ENCODE data around the gene CUEDC2.
"Not testable (repeated sequence)": the region's sequence is repeated elsewhere in the genome, so short reads cannot be mapped to it uniquely, and the experiment has no call there.

Gene CUEDC2

DNA sequence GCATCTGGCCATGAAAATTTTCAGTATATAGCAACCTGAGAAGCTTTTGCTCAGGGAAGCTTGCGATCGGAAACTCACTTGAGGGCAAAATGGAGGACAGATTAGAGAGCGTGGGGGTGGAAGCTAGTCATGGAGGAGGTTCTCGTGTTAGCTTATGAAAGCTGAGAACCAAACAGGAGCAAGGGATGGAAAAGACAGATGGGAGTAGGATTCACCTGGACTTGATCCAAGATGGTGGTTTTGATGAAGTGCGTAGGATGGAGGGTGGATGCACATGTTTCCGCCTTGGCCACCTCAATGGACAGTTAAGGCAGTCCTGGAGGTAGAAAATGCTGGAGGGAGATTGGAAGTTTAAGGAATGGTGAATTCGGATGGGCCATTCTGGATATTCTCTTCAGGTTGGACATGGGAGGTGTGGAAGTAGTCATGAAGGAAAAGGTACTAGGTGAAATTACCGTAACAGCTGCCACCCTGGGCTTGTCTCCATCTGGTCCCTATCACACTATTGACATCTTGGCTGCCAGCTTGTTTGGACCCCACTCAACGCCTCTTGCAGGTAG, 25.3 kb upstream of the CUEDC2 start:
- in situ Hi-C loops (cut with HindIII; ENCODE audit: low pct_ligation_motif_present, low pct_unique_long_range_greater_than_20kb, low sequenced_read_pairs): no loop called here
- DNase-seq: no peak

DNA sequence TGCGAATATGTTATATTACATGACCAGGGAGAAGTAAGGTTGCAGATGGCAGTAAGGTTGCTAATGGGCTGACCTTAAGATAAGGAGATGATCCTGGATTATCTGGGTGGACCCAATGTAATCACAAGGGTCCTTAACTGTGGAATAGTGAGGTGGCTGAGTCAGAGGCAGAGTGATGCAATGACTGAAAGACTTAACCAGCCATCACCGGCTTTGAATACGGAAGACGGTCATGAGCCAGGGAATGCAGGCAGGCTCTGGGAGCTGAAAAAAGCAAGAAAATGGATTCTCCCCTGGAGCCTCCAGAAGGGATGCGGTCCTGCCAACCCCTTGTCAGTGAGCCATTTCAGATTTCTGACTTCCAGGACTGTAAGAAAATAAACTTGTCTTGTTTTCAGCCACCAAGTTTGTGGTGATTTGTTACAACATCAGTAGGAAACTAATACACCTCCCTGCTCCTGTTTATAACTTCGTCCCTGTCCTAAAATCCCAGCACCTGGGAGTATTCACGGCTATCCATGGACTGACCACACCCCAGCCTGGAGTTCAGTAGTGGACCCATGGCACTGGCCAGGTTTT, 23.6 kb upstream of the CUEDC2 start:
- in situ Hi-C loops (cut with HindIII; ENCODE audit: low pct_ligation_motif_present, low pct_unique_long_range_greater_than_20kb, low sequenced_read_pairs): no loop called here
- peak; percentile 83 for DNase-seq

DNA sequence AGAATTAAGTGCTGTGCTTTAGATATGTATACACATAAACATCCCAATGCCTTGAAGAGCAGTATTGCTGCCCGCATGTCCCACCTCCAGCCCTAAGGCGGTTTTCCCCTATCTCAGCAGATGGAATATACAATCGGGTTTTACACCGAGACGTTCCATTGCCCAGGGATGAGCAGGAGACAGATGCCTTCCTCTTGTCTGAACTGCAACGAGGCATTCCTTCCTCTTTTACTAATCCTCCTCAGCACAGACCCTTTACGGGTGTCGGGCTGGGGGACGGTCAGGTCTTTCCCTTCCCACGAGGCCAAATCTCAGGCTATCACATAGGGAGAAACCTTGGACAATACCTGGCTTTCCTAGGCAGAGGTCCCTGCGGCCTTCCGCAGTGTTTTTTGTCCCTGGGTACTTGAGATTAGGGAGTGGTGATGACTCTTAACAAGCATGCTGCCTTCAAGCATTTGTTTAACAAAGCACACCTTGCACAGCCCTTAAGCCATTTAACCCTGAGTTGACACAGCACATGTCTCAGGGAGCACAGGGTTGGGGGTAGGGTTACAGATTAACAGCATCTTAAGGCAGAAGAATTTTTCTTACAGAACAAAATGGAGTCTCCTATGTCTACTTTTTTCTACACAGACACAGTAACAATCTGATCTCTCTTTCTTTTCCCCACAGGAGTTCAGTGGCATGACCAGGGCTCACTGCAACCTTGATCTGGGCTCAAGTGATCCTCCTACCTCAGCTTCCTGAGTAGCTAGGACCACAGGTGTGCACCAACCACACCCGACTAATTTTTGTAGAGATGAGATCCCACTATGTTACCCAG, 22.5 kb upstream of the CUEDC2 start:
- DNase-seq; in situ Hi-C loops (cut with HindIII; ENCODE audit: low pct_ligation_motif_present, low pct_unique_long_range_greater_than_20kb, low sequenced_read_pairs): not testable (repeated sequence)

GRCh38 chr10:102453502-102453901, 21.1 kb upstream of the CUEDC2 start:
- in situ Hi-C loops (cut with HindIII; ENCODE audit: low pct_ligation_motif_present, low pct_unique_long_range_greater_than_20kb, low sequenced_read_pairs): no loop called here
- peak; percentile 54 for DNase-seq

DNA sequence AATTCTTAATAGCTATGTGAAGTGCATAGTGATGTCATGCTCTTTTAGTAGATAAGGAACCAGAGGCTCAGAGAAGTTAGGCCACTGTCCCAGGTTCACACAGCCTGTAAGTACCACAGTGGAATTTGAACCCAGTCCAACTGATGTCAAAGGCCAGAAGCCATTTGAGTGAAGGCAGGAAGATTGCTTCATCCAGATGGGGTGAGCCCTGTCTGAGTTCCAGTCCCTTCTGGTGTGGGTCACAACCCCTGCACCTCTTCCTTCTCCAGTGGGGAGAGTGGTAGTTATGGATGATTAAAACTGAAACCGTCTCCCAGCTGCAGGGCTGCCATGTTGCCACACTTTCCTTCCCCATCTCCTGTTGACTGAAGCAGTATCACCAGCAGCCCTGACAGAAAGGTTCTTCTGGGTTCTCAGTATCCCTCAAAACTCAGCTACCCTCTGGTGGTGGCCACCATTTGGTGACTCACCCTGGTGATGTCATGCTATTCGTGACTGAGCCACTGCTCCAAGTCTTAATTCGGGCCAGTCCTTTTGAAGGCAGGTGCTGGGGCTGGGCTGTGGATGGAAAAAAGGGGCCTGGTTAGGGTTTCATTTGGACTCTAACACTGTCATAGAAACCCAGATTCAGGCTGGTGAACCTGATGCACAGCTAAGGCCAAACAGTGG, 20.4 kb upstream of the CUEDC2 start:
- in situ Hi-C loops (cut with HindIII; ENCODE audit: low pct_ligation_motif_present, low pct_unique_long_range_greater_than_20kb, low sequenced_read_pairs): no loop called here
- DNase-seq: peak; percentile 88

GRCh38 chr10:102451105-102451969, 19.0 kb upstream of the CUEDC2 start, which contains the start of gene C10orf95:
TSS of gene C10orf95 (minus strand) at chr10:102451543. CDS start at chr10:102451093, 450 bp downstream.
- peak; percentile 22 for DNase-seq
- in situ Hi-C loops (cut with HindIII; ENCODE audit: low pct_ligation_motif_present, low pct_unique_long_range_greater_than_20kb, low sequenced_read_pairs): no loop called here

DNA sequence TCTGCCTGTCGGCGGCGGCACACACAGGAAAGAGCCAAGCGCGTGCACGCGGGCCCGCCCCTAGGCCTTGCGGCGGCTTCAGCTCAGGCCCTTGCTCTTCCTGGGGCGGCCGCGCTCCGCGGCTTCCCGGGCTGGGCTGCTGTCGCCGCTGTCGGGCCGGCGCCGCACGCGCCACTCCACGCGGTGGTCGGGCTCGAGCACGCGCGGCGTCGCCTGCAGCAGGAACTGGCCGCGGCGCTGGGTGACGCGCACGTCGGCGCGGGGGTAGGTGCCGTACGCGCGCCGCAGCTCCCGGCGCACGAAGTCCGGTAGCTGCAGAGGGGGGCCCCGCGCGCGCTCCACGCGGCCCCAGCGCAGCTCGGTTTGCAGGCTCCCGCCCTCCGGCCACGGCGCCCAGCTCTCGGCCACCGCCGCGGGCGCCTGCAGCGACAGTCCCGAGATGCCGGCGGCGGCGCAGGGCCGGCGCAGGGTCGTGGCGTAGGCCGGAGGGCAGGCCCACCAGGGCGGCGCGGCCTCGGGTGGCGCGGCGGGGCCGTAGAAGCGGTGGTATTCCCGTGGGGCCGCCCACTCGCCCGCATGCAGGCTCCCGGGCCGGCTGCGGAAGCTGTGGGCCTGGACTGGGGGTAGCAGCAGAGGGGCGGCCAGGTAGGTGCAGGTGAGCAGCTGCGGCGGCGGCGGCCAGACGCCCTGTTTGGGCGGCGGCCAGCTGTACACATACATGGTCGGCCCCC, 18.2 kb upstream of the CUEDC2 start:
- in situ Hi-C loops (cut with HindIII; ENCODE audit: low pct_ligation_motif_present, low pct_unique_long_range_greater_than_20kb, low sequenced_read_pairs): no loop called here
- DNase-seq: peak; percentile 76

GRCh38 chr10:102450124-102450373, 17.7 kb upstream of the CUEDC2 start:
- in situ Hi-C loops (cut with HindIII; ENCODE audit: low pct_ligation_motif_present, low pct_unique_long_range_greater_than_20kb, low sequenced_read_pairs): no loop called here
- peak; percentile 21 for DNase-seq

GRCh38 chr10:102449321-102450123, 17.1 kb upstream of the CUEDC2 start:
- DNase-seq: peak; percentile 89
- in situ Hi-C loops (cut with HindIII; ENCODE audit: low pct_ligation_motif_present, low pct_unique_long_range_greater_than_20kb, low sequenced_read_pairs): no loop called here

DNA sequence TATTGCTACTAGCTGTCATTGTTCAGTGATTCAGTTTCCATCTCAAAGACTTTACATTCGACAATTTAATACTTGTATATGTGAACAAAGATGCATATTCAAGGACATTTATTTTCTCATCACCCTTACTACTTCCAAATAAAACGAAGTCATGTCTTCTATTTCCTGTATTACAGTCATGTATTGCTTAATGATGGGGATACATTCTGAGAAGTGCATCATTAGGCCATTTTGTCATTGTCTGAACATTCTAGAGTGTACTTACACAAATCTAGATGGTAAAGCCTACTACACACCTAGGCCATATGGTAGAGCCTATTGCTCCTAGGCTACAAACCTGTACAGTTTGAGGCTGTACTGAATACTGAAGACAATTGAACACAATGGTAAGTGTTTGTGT, 12.5 kb upstream of the CUEDC2 start:
- in situ Hi-C loops (cut with HindIII; ENCODE audit: low pct_ligation_motif_present, low pct_unique_long_range_greater_than_20kb, low sequenced_read_pairs): no loop called here

GRCh38 chr10:102438374-102438773, 6.0 kb upstream of the CUEDC2 start:
- no peak for DNase-seq
- in situ Hi-C loops (cut with HindIII; ENCODE audit: low pct_ligation_motif_present, low pct_unique_long_range_greater_than_20kb, low sequenced_read_pairs): no loop called here

More for the DNA sequence above, 12.5 kb upstream of the CUEDC2 start:
- DNase-seq: no peak

- DNase-seq: no peak
- in situ Hi-C loops (cut with HindIII; ENCODE audit: low pct_ligation_motif_present, low pct_unique_long_range_greater_than_20kb, low sequenced_read_pairs): no loop called here
These were observed 5.1 kb upstream of the CUEDC2 start for GRCh38 chr10:102437515-102437914.

- no peak for DNase-seq
- in situ Hi-C loops (cut with HindIII; ENCODE audit: low pct_ligation_motif_present, low pct_unique_long_range_greater_than_20kb, low sequenced_read_pairs): no loop called here
These were observed 3.9 kb upstream of the CUEDC2 start for GRCh38 chr10:102436312-102436711.

GRCh38 chr10:102435529-102436233, 3.3 kb upstream of the CUEDC2 start:
- in situ Hi-C loops (cut with HindIII; ENCODE audit: low pct_ligation_motif_present, low pct_unique_long_range_greater_than_20kb, low sequenced_read_pairs): no loop called here
- DNase-seq: no peak

GRCh38 chr10:102435133-102435497, 2.7 kb upstream of the CUEDC2 start:
- in situ Hi-C loops (cut with HindIII; ENCODE audit: low pct_ligation_motif_present, low pct_unique_long_range_greater_than_20kb, low sequenced_read_pairs): no loop called here
- DNase-seq: no peak

DNA sequence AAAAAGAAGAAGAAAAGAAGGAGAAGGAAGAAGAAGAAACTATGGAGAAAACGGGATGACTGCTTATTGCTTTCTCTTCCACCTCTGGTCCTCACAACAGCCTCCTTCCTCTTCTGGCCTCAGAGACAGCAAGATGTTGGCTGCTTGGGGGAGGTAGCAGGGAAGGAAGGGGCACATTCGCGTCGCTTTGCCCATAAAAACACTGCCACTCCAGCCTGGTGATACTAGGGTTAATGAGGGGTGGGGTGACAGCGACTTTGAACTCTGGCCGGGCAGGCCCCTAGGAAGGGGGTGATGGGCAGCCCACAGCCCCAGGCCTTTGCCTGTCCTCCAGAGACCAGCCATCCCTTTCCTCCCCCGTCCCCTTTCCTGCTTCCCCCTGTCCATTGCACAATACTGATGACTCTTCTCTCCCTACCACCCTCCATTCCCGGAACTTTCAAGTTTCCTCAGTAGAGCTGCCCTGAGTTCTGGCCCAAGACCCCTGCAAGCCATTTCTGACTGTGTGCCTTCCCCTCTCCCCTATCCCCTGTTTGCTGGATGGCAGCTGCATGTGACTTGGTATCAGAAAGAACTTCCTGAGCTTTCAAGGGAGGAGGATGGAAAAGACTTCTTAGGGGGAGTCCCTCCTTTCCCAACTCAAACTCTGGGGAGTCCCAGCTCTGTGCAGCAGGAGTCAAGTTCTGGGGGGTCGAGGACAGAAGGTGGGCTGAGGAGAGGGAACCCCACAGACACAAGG, 2.2 kb upstream of the CUEDC2 start:
- in situ Hi-C loops (cut with HindIII; ENCODE audit: low pct_ligation_motif_present, low pct_unique_long_range_greater_than_20kb, low sequenced_read_pairs): no loop called here
- no peak for DNase-seq

All from ACHN (cell line).